ENCODE results near the gene CAMTA1.

The CAMTA1 gene

DNA sequence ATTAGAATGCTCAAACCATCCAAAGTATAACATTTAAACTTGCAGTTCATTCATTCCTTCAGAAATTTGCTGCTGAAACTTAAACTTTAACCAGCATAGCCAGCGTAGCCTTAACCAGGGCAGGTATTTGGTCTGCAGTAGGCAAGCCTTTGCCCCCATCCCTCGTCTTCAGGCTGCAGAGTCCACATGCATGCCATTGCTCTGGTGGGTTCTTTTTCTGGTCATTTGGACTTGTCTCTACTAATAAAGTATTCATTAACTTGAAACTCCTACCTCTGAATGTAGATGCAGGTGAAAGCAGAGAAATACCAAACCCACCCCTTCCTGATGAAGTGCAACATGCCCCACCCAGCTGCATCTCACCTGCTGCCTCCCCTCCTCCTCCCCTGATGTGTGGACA, 100.2 kb downstream of the CAMTA1 start:
- DNase-seq: no peak

DNA sequence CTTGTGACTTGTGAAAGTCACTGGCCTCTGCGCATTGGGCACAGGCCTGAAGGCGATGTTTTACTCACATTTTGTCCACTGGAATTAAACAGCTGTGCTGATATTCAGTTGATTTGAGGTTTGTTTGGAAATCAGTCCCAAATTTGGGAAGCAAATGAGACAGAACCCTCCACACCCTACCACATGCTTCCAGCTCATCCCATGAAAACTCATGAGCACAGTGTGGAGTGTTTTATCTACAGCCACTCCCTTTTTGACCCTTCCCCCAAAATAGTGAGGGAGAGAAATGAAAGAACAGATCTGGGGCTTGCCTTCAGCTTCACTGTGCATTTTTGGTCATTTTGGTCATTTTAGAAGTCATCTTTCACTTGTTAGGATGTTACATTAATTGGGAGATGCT, 101.3 kb downstream of the CAMTA1 start:
- DNase-seq: no peak

DNA sequence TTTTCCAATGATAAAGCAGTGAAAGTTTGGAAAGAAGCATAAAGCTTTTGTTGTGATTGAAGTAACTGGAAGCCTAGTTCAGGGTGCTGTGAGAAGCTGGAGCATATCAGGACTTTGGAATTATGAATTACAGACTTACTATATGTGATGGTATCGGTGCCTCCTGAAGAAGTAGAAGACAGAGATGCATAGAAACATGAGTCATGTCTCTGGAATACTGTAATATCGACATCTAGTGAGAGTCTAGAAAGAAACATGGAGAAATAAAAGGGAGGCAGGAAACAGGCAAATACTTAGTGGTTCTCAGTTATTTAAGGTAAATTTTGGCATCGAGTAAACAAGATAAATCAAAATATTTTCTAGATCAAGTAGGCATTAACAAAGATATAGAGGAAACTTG, 103.0 kb downstream of the CAMTA1 start:
- DNase-seq: no peak

DNA sequence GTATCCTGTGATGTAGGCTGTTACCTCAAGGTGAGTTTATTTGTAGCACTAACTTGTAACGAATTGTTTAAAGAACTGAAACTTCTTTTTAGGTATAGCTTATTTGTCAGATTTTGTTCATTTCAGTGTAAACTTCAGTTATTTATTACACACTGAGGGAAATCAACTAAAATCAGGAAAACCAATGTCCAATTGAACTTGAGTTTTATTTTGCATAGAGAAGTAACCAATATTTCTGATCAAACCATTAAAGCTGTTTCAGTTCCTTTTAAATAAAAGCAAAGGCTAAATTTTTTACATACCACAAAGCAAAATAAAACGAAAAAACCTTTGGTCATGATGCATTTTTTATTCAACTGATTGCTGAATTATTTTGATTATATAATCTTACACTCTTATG, 103.6 kb downstream of the CAMTA1 start:
- no peak for DNase-seq

DNA sequence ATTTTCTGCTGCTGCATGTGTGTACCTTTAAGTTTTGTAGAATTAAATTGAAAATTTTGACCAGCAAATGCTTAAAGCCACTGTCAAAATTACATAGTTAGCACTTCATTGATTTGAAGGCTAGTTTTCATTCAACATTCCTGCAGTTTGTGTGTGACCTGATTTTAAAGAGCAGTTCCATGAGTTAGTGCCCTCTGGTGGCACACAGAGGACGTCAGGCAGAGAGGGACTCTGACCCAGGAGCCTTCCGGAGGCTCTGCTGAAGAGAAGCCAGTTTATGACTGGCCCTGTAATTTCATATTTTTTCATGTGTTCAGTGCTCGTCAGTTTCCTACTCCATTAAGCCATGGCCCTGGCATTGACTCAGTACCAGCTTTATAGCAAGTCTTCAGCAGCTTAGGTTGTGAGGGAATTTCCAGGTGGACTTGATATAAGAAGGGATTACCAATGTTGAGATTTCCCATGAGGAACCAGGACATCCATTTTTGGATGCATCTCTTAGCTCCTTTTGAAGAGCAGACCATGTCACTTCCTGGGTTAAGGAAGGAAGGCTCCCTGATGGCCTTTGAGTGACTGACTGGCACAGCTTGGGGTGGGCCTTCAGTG, 104.7 kb downstream of the CAMTA1 start:
- no peak for DNase-seq

DNA sequence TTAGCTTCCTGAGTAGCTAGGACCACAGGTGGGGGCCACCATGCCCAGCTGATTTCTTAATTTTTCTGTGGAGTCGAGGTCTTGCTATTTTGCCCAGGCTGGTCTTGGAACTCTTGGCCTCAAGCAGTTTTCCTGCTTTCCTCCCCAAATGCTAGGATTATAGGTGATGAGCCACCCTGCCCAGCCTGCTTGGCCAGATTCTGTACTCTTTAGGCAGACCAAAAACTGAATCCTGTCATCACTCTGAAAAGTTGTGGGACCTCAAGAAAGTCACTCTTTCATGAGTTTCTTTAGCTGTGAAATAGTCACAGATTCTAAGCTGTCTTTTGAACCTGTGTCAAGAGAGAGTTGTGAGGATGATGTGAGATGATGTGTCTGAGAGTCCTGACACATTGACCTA, 105.4 kb downstream of the CAMTA1 start:
- no peak for DNase-seq

DNA sequence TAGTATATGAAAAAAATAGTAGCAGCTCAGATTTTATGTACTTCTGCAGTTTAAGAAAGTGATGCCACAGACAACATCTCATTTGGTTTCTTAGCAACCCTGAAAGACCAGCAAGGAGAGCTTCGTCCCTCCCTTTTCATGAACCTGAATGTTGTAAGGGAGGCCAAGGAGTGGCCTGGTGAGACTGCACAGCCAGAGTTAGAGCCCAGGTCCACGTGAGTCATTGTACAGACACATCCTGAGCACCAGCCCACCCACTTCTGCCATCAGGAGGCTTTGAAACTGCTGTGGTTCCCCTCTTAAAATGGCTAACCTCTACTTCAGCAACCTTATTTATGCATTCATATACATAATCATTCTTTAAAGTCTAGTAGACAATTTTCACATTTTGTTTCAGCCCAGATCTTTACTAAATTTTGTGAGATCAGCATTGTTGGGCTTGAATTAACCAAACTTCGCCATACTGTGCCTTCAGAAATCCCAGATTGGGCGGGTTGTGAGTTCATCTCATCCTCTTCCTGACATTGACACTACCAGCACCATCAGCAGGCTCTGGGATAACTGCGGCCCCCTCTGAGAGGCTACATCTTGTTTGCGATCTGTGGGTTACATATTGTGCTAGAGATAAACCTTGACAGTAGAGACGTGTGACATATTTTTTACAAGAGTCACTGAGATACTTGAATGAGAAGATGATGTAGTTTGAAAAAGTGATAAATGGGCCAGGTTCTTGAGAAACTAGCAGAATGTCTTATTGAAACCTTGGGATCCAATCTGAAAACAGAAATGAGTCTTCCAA, 106.7 kb downstream of the CAMTA1 start:
- DNase-seq: no peak

DNA sequence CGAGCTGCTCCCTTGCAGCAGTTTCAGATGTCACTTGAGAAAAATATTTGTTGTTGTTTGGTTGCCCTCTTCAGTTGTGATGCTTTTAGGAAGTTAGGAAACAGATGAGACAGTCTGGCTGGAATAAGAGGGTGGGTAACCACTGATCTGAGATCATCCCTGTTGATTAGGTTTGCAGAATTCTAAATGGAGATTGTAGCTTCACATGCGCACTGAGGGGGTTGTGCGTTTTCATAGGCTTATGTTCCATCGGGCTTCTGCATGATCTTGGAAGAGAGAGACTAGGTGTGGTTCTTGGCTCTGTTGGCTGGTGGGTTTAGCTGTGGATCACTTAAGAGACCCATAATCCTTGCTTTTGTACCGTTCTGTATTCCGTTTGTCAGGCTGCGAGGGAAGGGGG, 108.1 kb downstream of the CAMTA1 start:
- DNase-seq: no peak

DNA sequence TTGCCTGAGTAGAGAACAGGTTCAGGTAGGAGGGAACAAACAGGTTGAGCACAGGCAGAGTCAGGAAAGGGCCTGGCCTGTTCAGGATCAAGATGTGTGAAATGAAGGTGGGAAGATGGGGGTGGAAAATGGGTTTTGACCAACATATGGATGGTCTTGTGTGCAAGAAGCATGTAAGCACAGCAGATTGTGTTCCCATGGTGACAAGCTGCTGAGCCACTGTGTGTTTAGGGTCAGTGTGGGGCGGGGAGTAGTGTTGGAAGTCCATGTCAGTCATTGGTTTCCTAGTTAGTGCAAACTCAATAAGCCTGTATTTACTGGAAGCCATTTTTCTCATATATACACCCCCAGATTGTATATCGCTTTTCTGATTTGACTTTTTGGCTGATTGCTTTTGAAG, 111.9 kb downstream of the CAMTA1 start:
- DNase-seq: no peak

DNA sequence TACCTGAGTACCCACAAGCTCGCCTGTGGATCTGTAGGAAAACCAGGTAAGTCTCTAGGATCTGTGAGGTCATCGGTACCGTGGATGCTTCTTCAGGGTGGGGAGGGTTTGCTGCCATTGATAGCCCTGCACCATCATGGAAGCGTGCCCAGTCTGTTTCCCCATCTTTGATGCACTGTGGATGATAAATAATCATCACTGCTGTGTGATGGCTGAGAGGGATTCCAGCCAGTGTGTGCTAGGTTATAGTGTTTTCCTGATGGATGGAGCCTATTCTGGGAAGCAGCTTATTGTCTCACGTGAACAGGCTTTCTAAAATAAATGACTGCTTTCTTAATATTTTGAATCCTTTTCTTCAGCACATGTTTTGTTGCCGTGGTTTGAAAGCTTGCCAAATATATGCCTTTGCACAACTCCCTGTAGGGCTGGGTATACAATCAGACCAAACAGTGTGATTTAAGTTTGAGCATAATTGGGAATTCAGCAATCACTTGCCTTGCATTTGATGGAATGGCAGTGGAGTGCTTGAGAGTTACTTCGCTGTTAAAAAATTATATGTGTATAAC, 113.8 kb downstream of the CAMTA1 start:
- no peak for DNase-seq

DNA sequence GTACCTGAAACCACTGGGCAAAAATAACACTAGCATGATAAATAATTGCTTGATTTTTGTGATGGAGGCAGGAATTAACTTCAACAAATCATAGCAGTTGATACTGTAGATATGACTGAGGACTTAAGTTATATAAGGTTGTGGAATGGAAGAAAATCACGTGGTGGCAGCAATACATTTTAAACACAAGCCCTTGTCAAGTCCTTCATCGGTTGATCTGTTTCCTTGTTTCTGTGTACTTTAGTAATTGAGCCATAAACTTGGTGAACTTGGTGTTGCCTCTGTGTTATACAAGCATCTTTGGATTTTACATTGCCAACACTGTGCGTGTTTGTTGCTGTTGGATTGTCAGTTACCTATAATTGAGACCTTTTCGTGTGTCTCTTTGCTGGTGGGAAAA, 114.4 kb downstream of the CAMTA1 start:
- DNase-seq: no peak

DNA sequence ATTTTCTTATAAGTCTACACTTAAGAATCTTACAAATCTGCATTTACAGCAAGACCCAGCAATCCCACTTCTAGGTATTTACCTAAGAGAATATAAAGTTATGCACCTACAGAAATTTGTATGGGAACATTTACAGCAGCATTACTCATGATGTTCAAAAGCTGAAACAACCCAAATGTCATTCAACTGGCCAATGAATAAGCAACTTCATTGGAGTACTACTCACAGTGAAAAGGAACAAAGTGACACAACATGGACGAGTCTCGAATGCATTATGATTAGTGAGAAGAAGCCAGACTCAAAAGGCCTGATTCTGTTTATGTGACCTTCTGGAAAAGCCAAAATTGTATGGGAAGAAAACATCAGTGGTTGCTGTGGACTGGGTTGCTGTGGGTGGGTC, 116.9 kb downstream of the CAMTA1 start:
- DNase-seq: no peak

DNA sequence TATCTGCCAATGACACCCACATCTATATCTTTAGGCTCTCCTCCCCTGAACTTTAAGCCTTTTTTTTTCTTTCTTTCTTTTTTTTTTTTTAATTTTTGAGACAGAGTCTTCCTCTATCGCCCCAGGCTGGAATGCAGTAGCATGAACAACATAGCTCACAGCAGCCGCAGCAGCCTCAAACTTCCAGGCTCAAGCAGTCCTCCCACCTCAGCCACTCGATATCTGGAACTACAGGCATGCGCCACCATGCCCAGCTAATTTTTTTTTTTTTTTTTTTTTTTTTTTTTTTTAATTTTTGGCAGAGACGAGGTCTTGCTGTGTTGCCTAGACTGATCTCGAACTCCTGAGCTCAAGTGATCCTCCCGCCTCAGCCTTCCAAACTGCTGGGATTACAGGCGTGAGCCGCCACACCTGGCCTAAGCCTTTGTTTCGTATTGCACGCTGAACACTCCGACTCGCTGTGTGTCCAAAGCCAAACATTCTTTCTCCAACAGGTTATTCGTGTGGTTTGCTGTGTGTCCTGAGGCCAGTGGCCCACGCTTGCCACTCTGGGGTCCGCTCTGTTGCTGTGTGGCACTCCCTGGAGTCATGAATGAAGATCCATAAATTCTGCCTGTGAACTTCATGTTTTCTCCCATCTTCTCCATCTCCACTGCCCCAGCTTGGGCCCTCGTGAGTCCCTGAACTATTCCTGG, 119.4 kb downstream of the CAMTA1 start:
- no peak for DNase-seq

DNA sequence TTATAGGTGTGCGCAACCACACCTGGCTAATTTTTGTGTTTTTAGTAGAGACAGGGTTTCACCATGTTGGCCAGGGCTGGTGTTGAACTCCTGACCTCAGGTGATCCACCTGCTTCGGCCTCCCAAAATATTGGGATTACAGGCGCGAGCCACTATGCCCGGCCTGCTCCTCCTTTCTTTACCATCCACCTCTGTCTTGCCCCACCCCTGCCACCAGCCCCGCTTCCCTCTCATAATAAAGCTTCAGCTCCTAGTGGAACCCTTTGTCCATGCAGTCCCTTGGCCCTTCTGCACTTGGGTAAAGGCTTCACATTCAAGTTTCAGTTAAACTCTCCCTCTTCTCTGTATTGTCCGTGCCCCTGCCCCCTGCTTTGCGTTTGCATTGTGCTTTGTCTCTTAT, 120.1 kb downstream of the CAMTA1 start:
- DNase-seq: no peak

DNA sequence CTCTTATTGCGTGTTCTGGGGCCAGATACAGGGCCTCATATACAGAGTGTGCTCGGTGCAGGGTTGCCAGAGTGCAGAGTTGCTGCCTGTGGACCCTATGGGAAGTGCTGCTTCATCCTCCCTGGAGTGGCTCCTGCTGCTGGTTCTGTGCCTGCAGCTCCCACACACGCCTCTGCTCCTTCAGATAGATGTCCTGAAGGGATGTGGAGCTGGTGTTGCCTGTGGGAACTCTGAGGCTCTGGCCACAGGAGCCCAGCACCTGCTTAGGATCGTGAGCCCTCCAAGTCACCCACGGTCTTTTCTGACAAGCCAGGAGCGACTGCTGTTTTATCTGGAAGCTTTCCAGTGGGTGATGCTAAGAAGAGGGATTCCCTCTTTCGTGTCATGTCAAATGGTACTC, 120.5 kb downstream of the CAMTA1 start:
- DNase-seq: no peak

DNA sequence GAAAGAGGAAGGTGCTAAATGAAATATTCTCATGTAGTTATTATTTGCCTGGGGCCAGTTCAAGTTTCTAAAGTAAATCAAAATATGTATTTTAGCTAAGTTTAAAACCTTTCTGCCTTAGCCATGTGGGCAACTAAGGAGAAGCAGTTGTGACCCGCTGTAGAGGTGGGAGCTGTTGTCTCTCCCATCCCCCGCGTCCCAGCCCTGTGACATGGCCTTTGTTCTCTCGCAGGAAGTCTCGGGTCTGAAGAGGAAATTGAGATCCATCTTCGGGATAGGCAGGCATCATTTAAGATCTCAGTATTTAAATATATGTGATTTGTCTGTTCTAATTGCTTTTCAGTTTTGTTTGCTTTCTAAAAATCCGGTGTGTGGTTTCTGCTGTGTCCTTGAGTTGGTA, 121.5 kb downstream of the CAMTA1 start:
- DNase-seq: no peak

DNA sequence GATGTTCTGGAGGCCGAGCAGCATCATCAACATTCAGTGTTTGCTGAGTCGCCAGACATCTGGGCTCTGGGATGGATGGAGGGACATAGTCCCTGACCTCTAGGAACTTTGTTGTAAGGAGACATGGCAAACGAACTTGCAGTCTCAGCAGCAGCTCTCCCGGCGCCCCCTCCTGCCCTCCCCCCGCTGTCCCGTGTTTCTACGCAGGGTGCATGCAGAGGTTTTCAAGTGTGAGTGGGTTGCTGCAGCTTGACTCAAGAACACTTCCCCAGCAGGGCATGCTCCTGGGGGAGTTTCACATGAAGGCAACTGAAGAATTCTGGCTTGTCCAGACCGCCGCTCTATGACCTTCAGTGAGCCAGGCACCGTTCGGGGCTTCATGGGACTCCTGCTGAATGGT, 121.9 kb downstream of the CAMTA1 start:
- DNase-seq: no peak

DNA sequence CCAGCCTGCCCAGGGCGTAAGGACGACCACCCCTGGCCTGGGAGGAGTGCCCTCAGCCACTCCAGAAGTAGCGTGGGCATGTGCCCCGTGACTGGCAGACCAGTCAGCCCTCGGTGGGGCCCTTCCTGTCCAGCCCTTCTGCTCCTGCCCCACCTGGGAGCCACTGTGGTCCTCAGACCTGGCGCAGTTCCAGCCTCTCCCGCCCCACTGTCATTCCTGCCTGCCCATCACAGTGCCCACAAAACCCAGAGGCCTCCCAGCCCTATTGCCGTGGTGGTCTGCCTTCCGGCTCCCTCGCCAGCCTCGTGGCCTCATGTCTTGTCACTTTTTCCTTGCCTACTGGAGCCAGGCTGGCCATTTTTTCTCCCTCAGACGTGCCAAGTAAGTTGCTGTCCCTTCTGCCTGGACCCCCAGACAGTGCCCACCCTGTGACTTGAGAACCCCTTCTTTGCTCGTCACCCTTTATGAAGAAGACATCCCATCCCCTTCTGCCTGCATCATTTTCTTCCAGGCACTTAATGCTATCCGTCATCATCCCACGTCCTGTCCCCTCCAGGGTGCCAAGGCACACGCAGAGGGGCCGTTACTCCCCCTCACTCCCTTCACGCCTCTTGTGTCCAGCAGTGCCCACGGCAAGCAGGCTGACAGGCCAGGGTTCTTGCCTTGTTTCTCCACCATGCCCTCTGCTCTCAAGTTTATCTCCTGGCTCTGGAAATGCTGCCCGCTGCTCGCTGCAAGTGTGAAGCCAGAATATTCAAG, 122.6 kb downstream of the CAMTA1 start:
- DNase-seq: no peak

DNA sequence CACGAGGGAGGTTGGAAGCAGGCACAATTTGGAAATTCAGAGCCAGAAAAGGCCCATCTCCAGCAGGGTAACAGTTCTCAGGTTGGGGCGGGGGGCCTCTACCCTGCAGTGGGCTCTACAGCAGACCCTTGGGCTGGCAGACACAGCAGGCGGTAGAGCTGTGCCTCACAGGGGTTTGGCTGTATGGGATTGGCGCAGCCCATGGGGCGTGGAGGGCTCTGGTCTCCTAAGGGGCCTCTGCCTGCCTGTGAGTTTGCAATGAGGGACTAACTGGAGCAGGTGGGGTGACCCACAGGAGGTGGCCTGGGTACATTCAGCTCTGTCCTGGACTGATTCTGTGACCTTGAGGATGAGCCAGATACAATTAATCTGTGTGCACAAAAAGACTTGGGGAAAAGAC, 124.1 kb downstream of the CAMTA1 start:
- no peak for DNase-seq

DNA sequence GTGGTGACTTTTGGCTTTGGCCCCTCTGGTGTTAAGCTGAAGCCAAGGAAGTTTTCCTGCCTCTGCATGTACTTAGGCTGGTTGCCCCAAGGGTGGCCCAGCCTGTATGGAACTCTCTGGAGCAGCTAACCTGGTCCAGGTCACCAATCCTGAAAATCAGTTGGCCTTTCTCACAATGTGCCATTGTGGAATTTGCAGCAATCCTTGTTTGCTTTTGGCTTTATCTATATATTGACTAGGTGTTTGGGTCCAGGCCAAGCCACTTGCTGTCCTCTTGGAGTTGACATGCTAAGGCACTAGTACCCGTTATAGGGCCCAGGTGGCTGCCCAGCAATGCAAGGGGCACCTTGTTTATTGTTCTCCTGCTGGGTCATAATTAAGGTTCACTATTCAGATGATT, 124.6 kb downstream of the CAMTA1 start:
- no peak for DNase-seq

DNA sequence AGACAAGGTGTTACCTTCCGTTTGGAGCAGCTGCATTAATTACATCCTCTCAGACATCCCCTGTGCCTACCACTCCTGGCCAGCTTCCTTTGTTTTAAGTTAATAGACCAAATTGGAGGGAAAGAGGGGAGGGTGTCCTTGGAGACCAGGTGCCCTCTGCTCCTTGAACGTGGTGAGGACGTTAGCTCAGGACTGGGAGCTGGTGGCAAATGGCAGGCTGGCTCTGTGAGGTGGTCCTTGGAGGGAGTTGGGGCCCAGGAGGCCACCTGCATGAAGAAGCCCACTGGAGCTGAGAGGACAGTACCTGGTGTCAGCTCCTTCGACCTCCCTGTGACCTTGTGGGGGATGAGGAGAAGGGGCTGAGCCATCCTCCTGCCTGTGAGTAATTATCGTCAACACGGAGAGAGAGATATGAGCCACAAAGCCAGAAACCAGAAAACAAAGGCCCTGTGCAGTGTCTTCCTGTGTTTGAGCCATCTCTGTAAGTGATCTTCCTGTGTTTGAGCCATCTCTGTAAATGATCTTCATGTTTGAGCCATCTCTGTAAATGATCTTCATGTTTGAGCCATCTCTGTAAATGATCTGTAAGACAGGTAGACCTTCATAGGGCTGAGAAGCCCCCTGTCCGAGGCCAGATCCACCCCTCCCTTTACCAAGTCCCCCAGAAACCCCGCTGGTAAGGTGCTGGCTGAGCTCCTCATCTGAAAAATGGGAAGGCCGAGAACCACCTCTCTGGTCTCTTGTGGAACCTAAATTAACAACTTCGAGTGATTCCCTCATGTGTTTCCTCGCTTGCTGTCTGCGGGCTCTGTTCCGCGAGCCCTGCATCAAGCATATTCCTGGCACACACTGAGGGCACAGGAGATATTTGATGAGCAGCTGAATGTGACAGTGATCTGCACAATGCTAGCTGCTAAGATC, 126.0 kb downstream of the CAMTA1 start:
- DNase-seq: no peak

DNA sequence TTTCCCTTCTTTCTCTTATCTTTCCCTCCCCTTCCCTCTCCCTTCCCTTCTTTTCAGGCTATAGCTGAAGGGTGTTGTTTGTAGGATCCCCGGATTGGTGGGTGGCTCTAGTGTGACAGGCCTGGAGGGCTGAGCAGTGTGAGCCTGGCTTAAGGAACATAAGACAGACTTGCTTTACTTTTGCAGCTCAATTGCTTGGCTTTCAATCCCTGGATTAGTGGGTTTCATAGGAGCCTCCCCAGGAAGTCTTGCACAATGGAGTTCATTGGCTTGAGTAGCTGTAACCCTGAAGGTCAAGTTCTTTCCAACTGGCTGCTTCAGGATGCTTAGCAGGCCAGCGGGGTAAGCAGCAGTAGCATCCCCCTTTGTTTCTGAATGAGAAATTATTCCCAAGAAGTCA, 126.7 kb downstream of the CAMTA1 start:
- DNase-seq: no peak

All from SHP77 treated with DMSO at 0.1 percent for 48 hours (cell line).